Loucy (cell line): ENCODE data around the gene KCNN3.

Source experiments
- H2AFZ ChIP-seq: fragments of 200-600 bp; sonication (generic); 2 replicates; pipeline ENCODE4 v1.6.0; 2016; ENCODE audit warnings: antibody characterized with exemption, mild to moderate bottlenecking, low read length, moderate library complexity
- H3F3A ChIP-seq: fragments of 200-600 bp; 2 replicates; pipeline ENCODE4 v1.6.0; 2016; ENCODE audit warnings: antibody characterized with exemption, low read depth, mild to moderate bottlenecking
- H3K27me3 ChIP-seq: fragments of 200-600 bp; sonication (generic); 2 replicates; pipeline ENCODE4 v1.6.1; 2014; ENCODE audit warnings: low read length, mild to moderate bottlenecking; ENCODE audit not compliant: insufficient read depth, poor library complexity, severe bottlenecking
- H3K36me3 ChIP-seq: fragments of 200-600 bp; sonication (generic); 2 replicates; pipeline ENCODE4 v1.6.1; 2016; ENCODE audit warnings: low read length; ENCODE audit not compliant: insufficient read depth
- H3K4me1 ChIP-seq: fragments of 200-600 bp; sonication (generic); 2 replicates; pipeline ENCODE4 v1.5.1; 2014; ENCODE audit warnings: low read length, mild to moderate bottlenecking; ENCODE audit not compliant: insufficient read depth, poor library complexity, severe bottlenecking
- H3K4me2 ChIP-seq: fragments of 200-600 bp; sonication (generic); 2 replicates; pipeline ENCODE4 v1.6.0; 2014; ENCODE audit warnings: antibody characterized with exemption, low read length, low read depth, mild to moderate bottlenecking; ENCODE audit not compliant: poor library complexity, severe bottlenecking
- H3K4me3 ChIP-seq: fragments of 200-600 bp; sonication (generic); 2 replicates; pipeline ENCODE4 v1.5.1; 2014; ENCODE audit warnings: low read length, mild to moderate bottlenecking, mixed read lengths; ENCODE audit not compliant: poor library complexity, severe bottlenecking
- H3K79me2 ChIP-seq: fragments of 200-600 bp; sonication (generic); 2 replicates; pipeline ENCODE4 v1.6.1; 2014; ENCODE audit warnings: low read length; ENCODE audit not compliant: insufficient read depth
- H3K9ac ChIP-seq: fragments of 200-600 bp; sonication (generic); 2 replicates; pipeline ENCODE4 v1.6.0; 2014; ENCODE audit warnings: mild to moderate bottlenecking, low read depth, low read length, moderate library complexity; ENCODE audit not compliant: poor library complexity, severe bottlenecking
- H3K9me2 ChIP-seq: fragments of 200-600 bp; sonication (generic); replicated peaks from 2 replicates; pipeline ENCODE4 v1.6.1; 2016; ENCODE audit warnings: low read depth, low read length, mixed read lengths
- H3K9me3 ChIP-seq: fragments of 200-600 bp; sonication (generic); 2 replicates; pipeline ENCODE4 v1.6.1; 2014; ENCODE audit warnings: mild to moderate bottlenecking, antibody characterized with exemption, low read length, low read depth; ENCODE audit not compliant: insufficient read depth
- H4K20me1 ChIP-seq: fragments of 200-600 bp; sonication (generic); 2 replicates; pipeline ENCODE4 v1.6.0; 2014; ENCODE audit warnings: antibody characterized with exemption, low read length, mild to moderate bottlenecking; ENCODE audit not compliant: insufficient read depth, poor library complexity, severe bottlenecking
- EZH2phosphoT487 ChIP-seq: fragments of 200-600 bp; IDR thresholded peaks from 2 replicates; pipeline ENCODE4 v1.6.1; 2018; ENCODE audit warnings: antibody characterized with exemption, mild to moderate bottlenecking, moderate library complexity, borderline replicate concordance
- TF ChIP-seq, protein P1 (sequence below): fragments of 200-600 bp; sonication (generic); conservative IDR thresholded peaks from 2 replicates; pipeline ENCODE4 v1.5.1; 2014; ENCODE audit warnings: mild to moderate bottlenecking, antibody characterized with exemption, low read length

The KCNN3 gene

GRCh38 chr1:154906621-154907081, 36.6 kb upstream of the KCNN3 start:
- Histone ChIP-seq H2AFZ (no peak overlapping the region), H3K4me2 (no peak overlapping the region), H3K36me3 (no peaks in the 10 kb centered on the region), H3K9me3 (no peaks in the 10 kb centered on the region), H3K9me2 (no peaks in the 10 kb centered on the region), H3F3A (no peaks in the 10 kb centered on the region), H3K4me1 (no peaks in the 10 kb centered on the region), H3K27me3 (no peaks in the 10 kb centered on the region), H3K9ac (no peak overlapping the region), H3K79me2 (no peaks in the 10 kb centered on the region), H3K4me3 (no peak overlapping the region), H4K20me1 (no peaks in the 10 kb centered on the region)
- TF ChIP-seq EZH2phosphoT487, result no peak
- TF ChIP-seq, protein P1, sequence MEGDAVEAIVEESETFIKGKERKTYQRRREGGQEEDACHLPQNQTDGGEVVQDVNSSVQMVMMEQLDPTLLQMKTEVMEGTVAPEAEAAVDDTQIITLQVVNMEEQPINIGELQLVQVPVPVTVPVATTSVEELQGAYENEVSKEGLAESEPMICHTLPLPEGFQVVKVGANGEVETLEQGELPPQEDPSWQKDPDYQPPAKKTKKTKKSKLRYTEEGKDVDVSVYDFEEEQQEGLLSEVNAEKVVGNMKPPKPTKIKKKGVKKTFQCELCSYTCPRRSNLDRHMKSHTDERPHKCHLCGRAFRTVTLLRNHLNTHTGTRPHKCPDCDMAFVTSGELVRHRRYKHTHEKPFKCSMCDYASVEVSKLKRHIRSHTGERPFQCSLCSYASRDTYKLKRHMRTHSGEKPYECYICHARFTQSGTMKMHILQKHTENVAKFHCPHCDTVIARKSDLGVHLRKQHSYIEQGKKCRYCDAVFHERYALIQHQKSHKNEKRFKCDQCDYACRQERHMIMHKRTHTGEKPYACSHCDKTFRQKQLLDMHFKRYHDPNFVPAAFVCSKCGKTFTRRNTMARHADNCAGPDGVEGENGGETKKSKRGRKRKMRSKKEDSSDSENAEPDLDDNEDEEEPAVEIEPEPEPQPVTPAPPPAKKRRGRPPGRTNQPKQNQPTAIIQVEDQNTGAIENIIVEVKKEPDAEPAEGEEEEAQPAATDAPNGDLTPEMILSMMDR, result peak; percentile 64

DNA sequence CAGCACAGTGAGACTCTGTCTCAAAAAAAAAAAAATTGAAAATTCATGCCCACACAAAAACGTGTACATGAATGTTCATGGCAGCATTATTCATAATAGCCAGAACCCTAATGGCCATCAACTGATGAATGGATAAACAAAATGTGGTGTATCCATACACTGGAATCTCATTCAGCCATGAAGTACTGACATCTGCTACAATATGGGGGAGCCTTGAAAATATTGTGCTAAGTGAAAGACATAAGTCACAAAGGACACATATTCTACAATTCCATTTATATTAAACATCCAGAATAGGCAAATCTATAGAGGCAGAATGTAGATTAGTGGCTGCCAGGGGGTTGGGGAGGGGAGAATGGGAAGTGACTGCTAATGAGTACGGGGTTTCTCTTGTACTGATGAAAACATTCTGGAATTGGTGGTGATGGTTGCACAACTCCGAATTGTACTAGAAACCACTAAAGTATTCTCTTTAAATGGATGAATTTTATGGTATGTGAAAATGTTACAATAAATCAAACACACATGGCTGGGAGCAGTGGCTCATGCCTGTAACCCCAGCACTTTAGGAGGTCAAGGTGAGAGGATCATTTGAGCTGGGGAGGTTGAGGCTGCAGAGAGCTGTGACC, 33.0 kb upstream of the KCNN3 start:
- TF ChIP-seq EZH2phosphoT487, result no peak
- TF ChIP-seq, protein P1, result no peak
- Histone ChIP-seq H4K20me1 (no peaks in the 10 kb centered on the region), H3K9me3 (no peaks in the 10 kb centered on the region), H3K27me3 (no peaks in the 10 kb centered on the region), H3K4me1 (no peaks in the 10 kb centered on the region), H3K36me3 (no peaks in the 10 kb centered on the region), H3K4me2 (no peak overlapping the region), H3F3A (no peaks in the 10 kb centered on the region), H3K9ac (no peak overlapping the region), H3K9me2 (no peaks in the 10 kb centered on the region), H2AFZ (no peak overlapping the region), H3K4me3 (no peak overlapping the region), H3K79me2 (no peaks in the 10 kb centered on the region)

GRCh38 chr1:154901591-154901990, 31.5 kb upstream of the KCNN3 start:
- Histone ChIP-seq H3K27me3 (no peaks in the 10 kb centered on the region), H3K36me3 (no peaks in the 10 kb centered on the region), H3K79me2 (no peaks in the 10 kb centered on the region), H3K4me2 (no peak overlapping the region), H3K9ac (no peak overlapping the region), H3K9me2 (no peaks in the 10 kb centered on the region), H3K4me3 (no peak overlapping the region), H3F3A (no peaks in the 10 kb centered on the region), H4K20me1 (no peaks in the 10 kb centered on the region), H2AFZ (no peak overlapping the region), H3K9me3 (no peaks in the 10 kb centered on the region), H3K4me1 (no peaks in the 10 kb centered on the region)
- TF ChIP-seq, protein P1, result no peak
- no peak for TF ChIP-seq EZH2phosphoT487
